GM12878 (cell line): ENCODE measurements around the gene IL20RB.

Experiments
- CREB1 ChIP-seq: IDR thresholded peaks from 2 replicates; pipeline ENCODE4 v1.6.1; 2012; ENCODE audit warnings: low read depth, mild to moderate bottlenecking, inconsistent platforms
- CTCF ChIP-seq, 3 experiments: IDR thresholded peaks in 2 of 3; conservative IDR thresholded peaks in 1 of 3; 2 replicates each; pipeline ENCODE4 v1.5.1; 2011; ENCODE audit warnings: low read depth in 3 of 3, low read length in 3 of 3, mild to moderate bottlenecking in 3 of 3, control low read depth in 2 of 3, moderate library complexity in 2 of 3, inconsistent platforms in 1 of 3, mixed read lengths in 1 of 3; ENCODE audit not compliant: control insufficient read depth in 2 of 3, insufficient read depth in 1 of 3; ENCODE audit errors: extremely low read depth in 1 of 3
- EP300 ChIP-seq, 2 experiments: fragments of 150-350 bp in 1 of 2; IDR thresholded peaks; 2 replicates each; pipeline ENCODE4 v1.6.1; 2011 to 2012; ENCODE audit warnings: low read depth in 2 of 2, low read length in 2 of 2, borderline replicate concordance in 1 of 2, improper control_type of control experiment in 1 of 2, inconsistent platforms in 1 of 2; ENCODE audit not compliant: control insufficient read depth in 1 of 2
- FOXM1 ChIP-seq: IDR thresholded peaks from 2 replicates; pipeline ENCODE4 v1.6.1; 2012; ENCODE audit warnings: low read depth, mild to moderate bottlenecking, inconsistent platforms, low read length, moderate library complexity
- MEF2B ChIP-seq: fragments of 450-650 bp; IDR thresholded peaks from 2 replicates; pipeline ENCODE4 v1.6.1; 2018; ENCODE audit warnings: mild to moderate bottlenecking, moderate library complexity; ENCODE audit not compliant: partially characterized antibody, poor library complexity, severe bottlenecking
- MYC ChIP-seq: IDR thresholded peaks from 2 replicates; pipeline ENCODE4 v1.6.1; 2011; ENCODE audit warnings: mild to moderate bottlenecking, low read length, moderate library complexity, inconsistent platforms; ENCODE audit not compliant: insufficient read depth, insufficient replicate concordance, insufficient read length, severe bottlenecking
- POLR2A ChIP-seq: IDR thresholded peaks from 2 replicates; pipeline ENCODE4 v1.6.1; 2011; ENCODE audit warnings: low read depth, mild to moderate bottlenecking, low read length
- POLR2AphosphoS5 ChIP-seq: IDR thresholded peaks from 2 replicates; pipeline ENCODE4 v1.6.1; 2011; ENCODE audit warnings: mild to moderate bottlenecking, low read length, inconsistent platforms
- SP1 ChIP-seq: IDR thresholded peaks from one replicate; pipeline ENCODE4 v1.6.1; 2011; ENCODE audit warnings: low read depth, low read length
- SUZ12 ChIP-seq: fragments of 200-600 bp; sonication (generic); IDR thresholded peaks from one replicate; pipeline ENCODE4 v1.6.1; 2018; ENCODE audit warnings: antibody characterized with exemption, mild to moderate bottlenecking; ENCODE audit not compliant: unreplicated experiment
- TAF1 ChIP-seq: IDR thresholded peaks from 2 replicates; pipeline ENCODE4 v1.6.1; 2011; ENCODE audit warnings: mild to moderate bottlenecking, low read depth, low read length, borderline replicate concordance
- TCF3 ChIP-seq: IDR thresholded peaks from 2 replicates; pipeline ENCODE4 v1.6.1; 2012; ENCODE audit warnings: low read depth, mild to moderate bottlenecking, low read length, borderline replicate concordance; ENCODE audit not compliant: insufficient read depth
- YBX1 ChIP-seq: fragments of 450-650 bp; IDR thresholded peaks from 2 replicates; pipeline ENCODE4 v1.6.1; 2016; ENCODE audit warnings: antibody characterized with exemption
- TF ChIP-seq, protein P1 (sequence below): fragments of 450-650 bp; IDR thresholded peaks from 2 replicates; pipeline ENCODE4 v1.6.1; 2017; ENCODE audit warnings: mild to moderate bottlenecking

GRCh38 chr3:136990826-136991225 is 33.0 kb downstream of the IL20RB start:
- TF ChIP-seq MEF2B (no peak), CTCF (IDR thresholded peaks at IDR 0.05 in 2 of 3, conservative IDR thresholded peaks at IDR 0.05 in 1 of 3; ENCODE audit: control insufficient read depth in 2 of 3, extremely low read depth in 1 of 3, insufficient read depth in 1 of 3, low read depth in 3 of 3, low read length in 3 of 3) (no peak), TCF3 (no peak), EP300 (IDR thresholded peaks at IDR 0.05; ENCODE audit: borderline replicate concordance in 1 of 2, control insufficient read depth in 1 of 2, low read depth in 2 of 2, low read length in 2 of 2) (no peak), CREB1 (no peak), POLR2A (no peak), MYC (no peak), FOXM1 (no peak), SP1 (no peak), TAF1 (no peak), POLR2AphosphoS5 (no peak), SUZ12 (no peak), YBX1 (no peak)
- TF ChIP-seq, protein P1, sequence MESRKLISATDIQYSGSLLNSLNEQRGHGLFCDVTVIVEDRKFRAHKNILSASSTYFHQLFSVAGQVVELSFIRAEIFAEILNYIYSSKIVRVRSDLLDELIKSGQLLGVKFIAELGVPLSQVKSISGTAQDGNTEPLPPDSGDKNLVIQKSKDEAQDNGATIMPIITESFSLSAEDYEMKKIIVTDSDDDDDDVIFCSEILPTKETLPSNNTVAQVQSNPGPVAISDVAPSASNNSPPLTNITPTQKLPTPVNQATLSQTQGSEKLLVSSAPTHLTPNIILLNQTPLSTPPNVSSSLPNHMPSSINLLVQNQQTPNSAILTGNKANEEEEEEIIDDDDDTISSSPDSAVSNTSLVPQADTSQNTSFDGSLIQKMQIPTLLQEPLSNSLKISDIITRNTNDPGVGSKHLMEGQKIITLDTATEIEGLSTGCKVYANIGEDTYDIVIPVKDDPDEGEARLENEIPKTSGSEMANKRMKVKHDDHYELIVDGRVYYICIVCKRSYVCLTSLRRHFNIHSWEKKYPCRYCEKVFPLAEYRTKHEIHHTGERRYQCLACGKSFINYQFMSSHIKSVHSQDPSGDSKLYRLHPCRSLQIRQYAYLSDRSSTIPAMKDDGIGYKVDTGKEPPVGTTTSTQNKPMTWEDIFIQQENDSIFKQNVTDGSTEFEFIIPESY, result no peak
